A549 treated with Mapracorat at 1 μM for 4 hours (cell line): Measurements from ENCODE around the gene IGFL1. TPM values are rescaled to one million over a fixed set of nuclear protein-coding genes. Genes with fewer than 3 reads are reported as not detected.

Experiments
- total RNA-seq: library from RNA; stranded (reverse); fragments of 200-300 nt; extraction: Qiagen RNA extraction; gene quantifications from 5 replicates; pipeline ENCODE4 v1.2.3, GENCODE V29; 2022

IGFL1 gene
- total RNA-seq = 1.5 to 2.5 TPM (median 1.7 TPM) in 5 replicates

GRCh38 chr19:46229442-46229841 is at the start of gene IGFL1:
Gene IGFL1, plus strand, starts transcription at chr19:46229742. Its CDS starts 33 bp downstream, at chr19:46229775.

Other genes starting within 250 kb of the IGFL1 start
- gene CCDC61, start 234.3 kb upstream of the IGFL1 start, total RNA-seq = 3.7 to 6.2 TPM (median 4.5 TPM) in 5 replicates
- not detected in 5 replicates for gene PGLYRP1, start 206.7 kb upstream of the IGFL1 start, total RNA-seq
- gene IGFL4, start 188.7 kb upstream of the IGFL1 start, total RNA-seq = 0.28 to 0.52 TPM (median 0.41 TPM) in 5 replicates
- 0.23 to 0.40 TPM (median 0.31 TPM) in 3 of 5 replicates, not detected in the others for gene IGFL3, start 105.1 kb upstream of the IGFL1 start, total RNA-seq
- 0.20 to 1.3 TPM (median 0.34 TPM) in 5 replicates for gene IGFL2, start 81.5 kb upstream of the IGFL1 start, total RNA-seq
- gene HIF3A, start 67.3 kb downstream of the IGFL1 start, total RNA-seq = 0.05 to 0.12 TPM in 2 of 5 replicates, not detected in the others
- gene PPP5C, start 117.3 kb downstream of the IGFL1 start, total RNA-seq = 79.2 to 90.9 TPM (median 85.4 TPM) in 5 replicates
- not detected in 5 replicates for gene CCDC8, start 183.8 kb downstream of the IGFL1 start, total RNA-seq
- gene PNMA8C, start 199.2 kb downstream of the IGFL1 start, total RNA-seq = not detected in 5 replicates
- 9.0 to 10.7 TPM (median 9.3 TPM) in 5 replicates for gene PNMA8A, start 241.8 kb downstream of the IGFL1 start, total RNA-seq